22Rv1 (cell line): ENCODE data around the gene CORIN.
A peak's percentile ranks its signal among the peaks of the same experiment; 100 is the strongest.

ENCODE experiments used
- H3K27ac ChIP-seq: fragments of 450-650 bp; 2 replicates; pipeline ENCODE4 v1.5.1; 2017
- CTCF ChIP-seq: fragments of 450-650 bp; IDR thresholded peaks from 2 replicates; pipeline ENCODE4 v1.5.1; 2017; ENCODE audit warnings: mild to moderate bottlenecking
- ZFX ChIP-seq: fragments of 450-650 bp; IDR thresholded peaks from 2 replicates; pipeline ENCODE4 v1.6.1; 2017; ENCODE audit warnings: antibody characterized with exemption, borderline replicate concordance

The CORIN gene

GRCh38 chr4:47848041-47848440 lies 10.2 kb upstream of the CORIN start:
- H3K27ac ChIP-seq, result no peak overlapping the region
- no peak for TF ChIP-seq ZFX

GRCh38 chr4:47842985-47843384 lies 5.1 kb upstream of the CORIN start:
- no peak overlapping the region for H3K27ac ChIP-seq
- no peak for TF ChIP-seq CTCF
- TF ChIP-seq ZFX, result no peak

- TF ChIP-seq CTCF, result no peak
- no peak for TF ChIP-seq ZFX
- H3K27ac ChIP-seq, result no peak overlapping the region
These were observed 2.4 kb upstream of the CORIN start for GRCh38 chr4:47840291-47840690.

- no peak for TF ChIP-seq ZFX
- peak; percentile 26; the same call in 1 of the 2 replicates for TF ChIP-seq CTCF
- H3K27ac ChIP-seq, result no peak overlapping the region
These were observed 1.4 kb upstream of the CORIN start for GRCh38 chr4:47839259-47839658.

GRCh38 chr4:47838445-47838844 lies 578 bp upstream of the CORIN start:
- TF ChIP-seq ZFX (no peak), CTCF (no peak)
- no peak overlapping the region for H3K27ac ChIP-seq

- no peak overlapping the region for H3K27ac ChIP-seq
- TF ChIP-seq ZFX (no peak), CTCF (0 out of 2 replicates have a peak, but pooled peaks have one; percentile 1)
These were observed 566 bp downstream of the CORIN start for GRCh38 chr4:47837094-47837907.

- TF ChIP-seq CTCF (peak; percentile 87), ZFX (no peak)
- H3K27ac ChIP-seq, result no peak overlapping the region
These were observed 1.2 kb downstream of the CORIN start for GRCh38 chr4:47836641-47837093.
